Adrenal gland (tissue), 5 donors: ENCODE data around the gene HOXD8.

ENCODE experiments used
- CTCF ChIP-seq, 6 experiments: fragments of 450-650 bp in 4 of 6; fragments of 200-600 bp in 2 of 6; sonication (generic) in 1 of 6; IDR thresholded peaks; 1 replicate in 5 of 6; 2 replicates in 1 of 6; pipeline versions ENCODE4 v1.5.1 to v1.8.0; 2016 to 2021; ENCODE audit warnings: antibody characterized with exemption in 6 of 6, mild to moderate bottlenecking in 2 of 6, moderate library complexity in 1 of 6
- POLR2A ChIP-seq, 2 donors: fragments of 450-650 bp; IDR thresholded peaks; one replicate each; pipeline ENCODE4 v1.6.1; 2017; ENCODE audit warnings: antibody characterized with exemption in 2 of 2, mild to moderate bottlenecking in 2 of 2, moderate library complexity in 1 of 2
- donor health status: DM: no; HTN: no; CAD: no.

GRCh38 chr2:176181551-176181950 lies 52.0 kb downstream of the HOXD8 start:
- no peak for TF ChIP-seq CTCF (IDR thresholded peaks at IDR 0.05)
- no peak for TF ChIP-seq POLR2A (IDR thresholded peaks at IDR 0.05)
